SK-N-SH (cell line): ENCODE data around the gene KIZ. TPM values are rescaled to one million over a fixed set of nuclear protein-coding genes. Genes with fewer than 3 reads are reported as not detected.

Source experiments
- CTCF ChIA-PET: fragments of 300-600, 350-600 bp; formaldehyde crosslinking; extraction: SDS; loops from one replicate; lab custom pipeline; 2021; lab: Yijun Ruan, JAX
- POLR2A ChIA-PET: fragments of 350-600 bp; sonication (Branson Sonifier 250); formaldehyde crosslinking; extraction: SDS; loops from one replicate; lab custom pipeline; 2020; ENCODE audit warnings: antibody characterized with exemption, inconsistent platforms; lab: Yijun Ruan, JAX
- DNase-seq: peaks from one replicate; pipeline ENCODE4 v3.0.0; 2012
- H2AFZ ChIP-seq: fragments of 200-600 bp; sonication (generic); 2 replicates; pipeline ENCODE4 v1.8.1; 2016; ENCODE audit warnings: antibody characterized with exemption, mild to moderate bottlenecking, low read depth
- H3F3A ChIP-seq: fragments of 200-600 bp; sonication (generic); replicated peaks from 2 replicates; pipeline ENCODE3; 2016; ENCODE audit warnings: antibody characterized with exemption, mild to moderate bottlenecking; ENCODE audit not compliant: insufficient read depth
- H3K27ac ChIP-seq, 2 experiments: fragments of 200-500 bp in 1 of 2; fragments of 200-600 bp in 1 of 2; sonication (Bioruptor generic) in 1 of 2; sonication (generic), shearing (Covaris generic) in 1 of 2; 2 replicates each; pipeline versions ENCODE4 v1.5.1 to v1.6.1; 2014 to 2016; ENCODE audit warnings: low read depth in 2 of 2, inconsistent platforms in 1 of 2, low read length in 1 of 2, mild to moderate bottlenecking in 1 of 2, mixed read lengths in 1 of 2
- H3K27me3 ChIP-seq: fragments of 200-600 bp; sonication (generic), shearing (Covaris generic); 2 replicates; pipeline ENCODE4 v1.6.1; 2016; ENCODE audit warnings: mixed run types; ENCODE audit not compliant: insufficient read depth
- H3K36me3 ChIP-seq, 2 experiments: fragments of 200-500 bp in 1 of 2; fragments of 200-600 bp in 1 of 2; sonication (Bioruptor generic) in 1 of 2; sonication (generic) in 1 of 2; replicated peaks in 1 of 2; 2 replicates each; pipeline versions ENCODE3 to v1.5.1; 2014 to 2016; ENCODE audit warnings: low read length in 1 of 2, mild to moderate bottlenecking in 1 of 2; ENCODE audit not compliant: insufficient read depth in 2 of 2, control insufficient read depth in 1 of 2
- H3K4me1 ChIP-seq, 2 experiments: fragments of 200-500 bp in 1 of 2; fragments of 200-600 bp in 1 of 2; sonication (Bioruptor generic) in 1 of 2; sonication (generic), shearing (Covaris generic) in 1 of 2; 2 replicates each; pipeline versions ENCODE4 v1.5.1 to v1.6.1; 2014 to 2016; ENCODE audit warnings: low read depth in 1 of 2, low read length in 1 of 2, mixed run types in 1 of 2; ENCODE audit not compliant: insufficient read depth in 2 of 2, control insufficient read depth in 1 of 2
- H3K4me2 ChIP-seq: fragments of 200-600 bp; sonication (generic), shearing (Covaris generic); 2 replicates; pipeline ENCODE4 v1.6.1; 2017; ENCODE audit warnings: mixed run types
- H3K4me3 ChIP-seq, 2 experiments: fragments of 200-500 bp in 1 of 2; fragments of 200-600 bp in 1 of 2; sonication (Bioruptor generic) in 1 of 2; sonication (generic), shearing (Covaris generic) in 1 of 2; 2 replicates each; pipeline versions ENCODE4 v1.5.1 to v1.8.1; 2014 to 2016; ENCODE audit warnings: low read depth in 2 of 2, inconsistent platforms in 1 of 2, low read length in 1 of 2, mild to moderate bottlenecking in 1 of 2, mixed read lengths in 1 of 2, moderate library complexity in 1 of 2
- H3K79me2 ChIP-seq: fragments of 200-600 bp; sonication (generic); 2 replicates; pipeline ENCODE4 v1.8.1; 2017; ENCODE audit warnings: mild to moderate bottlenecking; ENCODE audit not compliant: insufficient read depth
- H3K9ac ChIP-seq: fragments of 200-600 bp; sonication (generic); 2 replicates; pipeline ENCODE4 v1.6.1; 2017; ENCODE audit warnings: mixed run types
- H3K9me2 ChIP-seq: fragments of 200-600 bp; sonication (generic); 2 replicates; pipeline ENCODE4 v1.6.1; 2017; ENCODE audit warnings: mixed run types
- H3K9me3 ChIP-seq: fragments of 200-600 bp; sonication (generic); 2 replicates; pipeline ENCODE4 v1.6.1; 2017; ENCODE audit warnings: mixed run types, mild to moderate bottlenecking, moderate library complexity
- H4K20me1 ChIP-seq: fragments of 200-600 bp; sonication (generic); 2 replicates; pipeline ENCODE4 v1.6.1; 2017; ENCODE audit warnings: mild to moderate bottlenecking, mixed run types; ENCODE audit not compliant: insufficient read depth
- CHD2 ChIP-seq: fragments of 150-350 bp; IDR thresholded peaks from 2 replicates; pipeline ENCODE4 v1.6.1; 2018; ENCODE audit warnings: low read length; ENCODE audit not compliant: partially characterized antibody
- EP300 ChIP-seq, 2 experiments: IDR thresholded peaks; 2 replicates each; pipeline versions ENCODE4 v1.4.0 to v1.6.1; 2012; ENCODE audit warnings: borderline replicate concordance in 1 of 2, low read depth in 1 of 2, low read length in 1 of 2
- GATA2 ChIP-seq: sonication (generic); formaldehyde crosslinking; IDR thresholded peaks from 2 replicates; pipeline ENCODE4 v1.5.0; 2020; ENCODE audit warnings: mild to moderate bottlenecking, missing genetic modification reagents
- MAX ChIP-seq: IDR thresholded peaks from 2 replicates; pipeline ENCODE4 v1.4.0; 2012; ENCODE audit warnings: low read depth
- MEF2A ChIP-seq: IDR thresholded peaks from 2 replicates; pipeline ENCODE4 v1.4.0; 2012; ENCODE audit warnings: low read depth, borderline replicate concordance
- MXI1 ChIP-seq: IDR thresholded peaks from 2 replicates; pipeline ENCODE4 v1.6.1; 2012; ENCODE audit warnings: mild to moderate bottlenecking, low read depth, low read length, improper control_type of control experiment
- NFIC ChIP-seq: IDR thresholded peaks from 2 replicates; pipeline ENCODE4 v1.4.0; 2012; ENCODE audit warnings: borderline replicate concordance
- NRF1 ChIP-seq: IDR thresholded peaks from 2 replicates; pipeline ENCODE4 v1.6.1; 2012; ENCODE audit warnings: low read depth, mild to moderate bottlenecking, low read length
- RXRA ChIP-seq: IDR thresholded peaks from 2 replicates; pipeline ENCODE4 v1.4.0; 2012; ENCODE audit warnings: low read depth, mild to moderate bottlenecking, borderline replicate concordance
- TAF1 ChIP-seq: IDR thresholded peaks from 2 replicates; pipeline ENCODE4 v1.6.1; 2012; ENCODE audit warnings: low read depth, mild to moderate bottlenecking, low read length, moderate library complexity, borderline replicate concordance
- TEAD4 ChIP-seq: IDR thresholded peaks from 2 replicates; pipeline ENCODE4 v1.4.0; 2012; ENCODE audit warnings: mild to moderate bottlenecking, borderline replicate concordance; ENCODE audit not compliant: insufficient read depth
- USF2 ChIP-seq: fragments of 150-350 bp; IDR thresholded peaks from 2 replicates; pipeline ENCODE4 v1.6.1; 2017; ENCODE audit warnings: antibody characterized with exemption, low read length, low read depth, borderline replicate concordance
- YY1 ChIP-seq: IDR thresholded peaks from 2 replicates; pipeline ENCODE4 v1.4.0; 2012; ENCODE audit warnings: low read depth, mild to moderate bottlenecking
- WGBS: methylation state at CpG from one replicate; pipeline ENCODE4 v1.1.6; 2017; ENCODE audit warnings: low lambda C conversion rate; 5-methylcytosine and 5-hydroxymethylcytosine counted together
- polyA plus RNA-seq, 3 experiments: library from polyadenylated mRNA; depleted of rRNA; stranded (reverse); fragments of >200 nt; gene quantifications; 2 replicates each; pipeline ENCODE4 v1.2.3, GENCODE V29; 2012
- TF ChIP-seq, protein P1 (sequence below): fragments of 150-350 bp; IDR thresholded peaks from 2 replicates; pipeline ENCODE4 v1.6.1; 2016; ENCODE audit warnings: mild to moderate bottlenecking, low read depth, low read length
- TF ChIP-seq, protein P2 (sequence below): IDR thresholded peaks from 2 replicates; pipeline ENCODE4 v1.4.0; 2012; ENCODE audit warnings: low read depth, borderline replicate concordance
- TF ChIP-seq, protein P3 (sequence below): IDR thresholded peaks from 2 replicates; pipeline ENCODE4 v1.6.1; 2012; ENCODE audit warnings: mild to moderate bottlenecking, low read depth, low read length, moderate library complexity

KIZ gene
- polyA plus RNA-seq, 1 of the 3 experiments (the other 2 are of a cell fraction) = 3.9 TPM

- Histone ChIP-seq H3K36me3 (no peaks in the 10 kb centered on the region), H3K4me1 (no peaks in the 10 kb centered on the region; a peak in 1 of 4 replicates), H3K4me2 (no peak overlapping the region), H3K79me2 (no peaks in the 10 kb centered on the region), H3K9me3 (no peaks in the 10 kb centered on the region), H2AFZ (no peak overlapping the region), H3K27ac (no peak overlapping the region), H3F3A (no peaks in the 10 kb centered on the region), H3K9me2 (no peaks in the 10 kb centered on the region), H3K4me3 (no peak overlapping the region)
- no peak for DNase-seq
- WGBS = 89% methylated on average over 12 of the region's 16 CpGs
- CTCF ChIA-PET = no interaction called here
- TF ChIP-seq NFIC (no peak), RXRA (no peak)
- TF ChIP-seq, protein P1, sequence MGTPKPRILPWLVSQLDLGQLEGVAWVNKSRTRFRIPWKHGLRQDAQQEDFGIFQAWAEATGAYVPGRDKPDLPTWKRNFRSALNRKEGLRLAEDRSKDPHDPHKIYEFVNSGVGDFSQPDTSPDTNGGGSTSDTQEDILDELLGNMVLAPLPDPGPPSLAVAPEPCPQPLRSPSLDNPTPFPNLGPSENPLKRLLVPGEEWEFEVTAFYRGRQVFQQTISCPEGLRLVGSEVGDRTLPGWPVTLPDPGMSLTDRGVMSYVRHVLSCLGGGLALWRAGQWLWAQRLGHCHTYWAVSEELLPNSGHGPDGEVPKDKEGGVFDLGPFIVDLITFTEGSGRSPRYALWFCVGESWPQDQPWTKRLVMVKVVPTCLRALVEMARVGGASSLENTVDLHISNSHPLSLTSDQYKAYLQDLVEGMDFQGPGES = no peak
- TF ChIP-seq, all 33 proteins: peak for 0
- POLR2A ChIA-PET = no interaction called here
- Histone ChIP-seq H3K9ac (no peak overlapping the region), H4K20me1 (no peaks in the 10 kb centered on the region), H3K27me3 (no peaks in the 10 kb centered on the region)
These were observed 8.2 kb downstream of the KIZ start for GRCh38 chr20:21133917-21134622.

GRCh38 chr20:21134883-21135493 is 9.1 kb downstream of the KIZ start:
- Histone ChIP-seq H3K4me3 (no peak overlapping the region), H3K27me3 (no peaks in the 10 kb centered on the region), H4K20me1 (no peaks in the 10 kb centered on the region), H3K4me2 (no peak overlapping the region), H3K4me1 (no peaks in the 10 kb centered on the region; a peak in 1 of 4 replicates), H3K79me2 (no peaks in the 10 kb centered on the region), H3K9ac (no peak overlapping the region), H3K27ac (no peak overlapping the region), H2AFZ (no peak overlapping the region)
- WGBS = 91% methylated on average over 10 of the region's 10 CpGs
- TF ChIP-seq TEAD4 (no peak), MXI1 (no peak), EP300 (IDR thresholded peaks at IDR 0.05; ENCODE audit: borderline replicate concordance in 1 of 2, low read depth in 1 of 2, low read length in 1 of 2) (no peak), MEF2A (no peak), CHD2 (no peak), TAF1 (no peak), MAX (no peak), YY1 (no peak), USF2 (no peak), GATA2 (no peak), NRF1 (no peak)
- TF ChIP-seq, protein P2, sequence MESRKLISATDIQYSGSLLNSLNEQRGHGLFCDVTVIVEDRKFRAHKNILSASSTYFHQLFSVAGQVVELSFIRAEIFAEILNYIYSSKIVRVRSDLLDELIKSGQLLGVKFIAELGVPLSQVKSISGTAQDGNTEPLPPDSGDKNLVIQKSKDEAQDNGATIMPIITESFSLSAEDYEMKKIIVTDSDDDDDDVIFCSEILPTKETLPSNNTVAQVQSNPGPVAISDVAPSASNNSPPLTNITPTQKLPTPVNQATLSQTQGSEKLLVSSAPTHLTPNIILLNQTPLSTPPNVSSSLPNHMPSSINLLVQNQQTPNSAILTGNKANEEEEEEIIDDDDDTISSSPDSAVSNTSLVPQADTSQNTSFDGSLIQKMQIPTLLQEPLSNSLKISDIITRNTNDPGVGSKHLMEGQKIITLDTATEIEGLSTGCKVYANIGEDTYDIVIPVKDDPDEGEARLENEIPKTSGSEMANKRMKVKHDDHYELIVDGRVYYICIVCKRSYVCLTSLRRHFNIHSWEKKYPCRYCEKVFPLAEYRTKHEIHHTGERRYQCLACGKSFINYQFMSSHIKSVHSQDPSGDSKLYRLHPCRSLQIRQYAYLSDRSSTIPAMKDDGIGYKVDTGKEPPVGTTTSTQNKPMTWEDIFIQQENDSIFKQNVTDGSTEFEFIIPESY = no peak
- TF ChIP-seq, protein P3, sequence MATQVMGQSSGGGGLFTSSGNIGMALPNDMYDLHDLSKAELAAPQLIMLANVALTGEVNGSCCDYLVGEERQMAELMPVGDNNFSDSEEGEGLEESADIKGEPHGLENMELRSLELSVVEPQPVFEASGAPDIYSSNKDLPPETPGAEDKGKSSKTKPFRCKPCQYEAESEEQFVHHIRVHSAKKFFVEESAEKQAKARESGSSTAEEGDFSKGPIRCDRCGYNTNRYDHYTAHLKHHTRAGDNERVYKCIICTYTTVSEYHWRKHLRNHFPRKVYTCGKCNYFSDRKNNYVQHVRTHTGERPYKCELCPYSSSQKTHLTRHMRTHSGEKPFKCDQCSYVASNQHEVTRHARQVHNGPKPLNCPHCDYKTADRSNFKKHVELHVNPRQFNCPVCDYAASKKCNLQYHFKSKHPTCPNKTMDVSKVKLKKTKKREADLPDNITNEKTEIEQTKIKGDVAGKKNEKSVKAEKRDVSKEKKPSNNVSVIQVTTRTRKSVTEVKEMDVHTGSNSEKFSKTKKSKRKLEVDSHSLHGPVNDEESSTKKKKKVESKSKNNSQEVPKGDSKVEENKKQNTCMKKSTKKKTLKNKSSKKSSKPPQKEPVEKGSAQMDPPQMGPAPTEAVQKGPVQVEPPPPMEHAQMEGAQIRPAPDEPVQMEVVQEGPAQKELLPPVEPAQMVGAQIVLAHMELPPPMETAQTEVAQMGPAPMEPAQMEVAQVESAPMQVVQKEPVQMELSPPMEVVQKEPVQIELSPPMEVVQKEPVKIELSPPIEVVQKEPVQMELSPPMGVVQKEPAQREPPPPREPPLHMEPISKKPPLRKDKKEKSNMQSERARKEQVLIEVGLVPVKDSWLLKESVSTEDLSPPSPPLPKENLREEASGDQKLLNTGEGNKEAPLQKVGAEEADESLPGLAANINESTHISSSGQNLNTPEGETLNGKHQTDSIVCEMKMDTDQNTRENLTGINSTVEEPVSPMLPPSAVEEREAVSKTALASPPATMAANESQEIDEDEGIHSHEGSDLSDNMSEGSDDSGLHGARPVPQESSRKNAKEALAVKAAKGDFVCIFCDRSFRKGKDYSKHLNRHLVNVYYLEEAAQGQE = no peak
- TF ChIP-seq, all 33 proteins: peak for 0
- ChIA-PET POLR2A (no interaction called here), CTCF (interaction anchor here (1.7 kb wide), 1 partner anchor 9 kb away, joined by 11 read pairs; the partner anchor contains the start of gene KIZ)
- Histone ChIP-seq H3K36me3 (no peaks in the 10 kb centered on the region), H3K9me3 (no peaks in the 10 kb centered on the region), H3K9me2 (no peaks in the 10 kb centered on the region), H3F3A (no peaks in the 10 kb centered on the region)
- no peak for DNase-seq
